IMR-90 (cell line): ENCODE data around the gene MIEF1. TPM values are rescaled to one million over a fixed set of nuclear protein-coding genes. Genes with fewer than 3 reads are reported as not detected.

Source experiments
- ATAC-seq: fragments of 200-7000 bp; cut with Tn5 transposase; 2 replicates; pipeline ENCODE4 v1.9.1; 2020; ENCODE audit warnings: low read depth, mild to moderate bottlenecking, moderate library complexity
- BruUV-seq: library from RNA; stranded (reverse); fragments of 400-500 nt; replicated peaks from 2 replicates; lab custom pipeline; 2021; lab: Mats Ljungman, UMichigan
- CTCF ChIA-PET: fragments of 300-600 bp; formaldehyde crosslinking; extraction: SDS; loops from one replicate; lab custom pipeline; 2021; ENCODE audit warnings: antibody characterized with exemption; lab: Yijun Ruan, JAX
- POLR2A ChIA-PET: fragments of 300-600 bp; sonication (Branson Sonifier 250); formaldehyde crosslinking; loops from one replicate; lab custom pipeline; 2022; ENCODE audit warnings: antibody characterized with exemption; ENCODE audit not compliant: unreplicated experiment; lab: Charles Lee
- DNase-seq: peaks from one replicate; pipeline ENCODE4 v3.0.0; 2013
- H2AFZ ChIP-seq: replicated peaks from 2 replicates; pipeline ENCODE3; 2013; ENCODE audit warnings: low read length, mild to moderate bottlenecking; ENCODE audit not compliant: poor library complexity
- H2AK5ac ChIP-seq: 2 replicates; pipeline ENCODE4 v1.6.1; 2013; ENCODE audit warnings: low read depth, low read length, inconsistent platforms
- H2AK9ac ChIP-seq: replicated peaks from 2 replicates; pipeline ENCODE3; 2013; ENCODE audit warnings: mild to moderate bottlenecking, low read depth, low read length, moderate library complexity; ENCODE audit not compliant: poor library complexity
- H2BK120ac ChIP-seq: 2 replicates; pipeline ENCODE4 v1.6.1; 2013; ENCODE audit warnings: low read depth, low read length, inconsistent platforms
- H2BK15ac ChIP-seq: 3 replicates; pipeline ENCODE4 v1.6.1; 2013; ENCODE audit warnings: low read depth, low read length, inconsistent platforms
- H2BK20ac ChIP-seq: 2 replicates; pipeline ENCODE4 v1.6.1; 2013; ENCODE audit warnings: low read depth, mild to moderate bottlenecking, inconsistent platforms, low read length, moderate library complexity
- H2BK5ac ChIP-seq: 2 replicates; pipeline ENCODE4 v1.6.1; 2013; ENCODE audit warnings: mild to moderate bottlenecking, low read depth, low read length, inconsistent platforms; ENCODE audit not compliant: poor library complexity, severe bottlenecking
- H3K14ac ChIP-seq: replicated peaks from 2 replicates; pipeline ENCODE4 v1.6.1; 2013; ENCODE audit warnings: low read depth, low read length, inconsistent platforms
- H3K18ac ChIP-seq: 2 replicates; pipeline ENCODE4 v1.6.1; 2013; ENCODE audit warnings: low read depth, low read length, control low read depth
- H3K23ac ChIP-seq: 2 replicates; pipeline ENCODE4 v1.6.1; 2013; ENCODE audit warnings: low read depth, low read length, inconsistent platforms
- H3K27ac ChIP-seq: 2 replicates; pipeline ENCODE4 v1.5.1; 2013; ENCODE audit warnings: mild to moderate bottlenecking, control low read depth, low read length; ENCODE audit not compliant: insufficient read depth
- H3K27me3 ChIP-seq: 2 replicates; pipeline ENCODE4 v1.6.1; 2013; ENCODE audit warnings: low read length; ENCODE audit not compliant: control insufficient read depth, insufficient read depth
- H3K36me3 ChIP-seq: 2 replicates; pipeline ENCODE4 v1.6.1; 2013; ENCODE audit warnings: low read length, mixed read lengths; ENCODE audit not compliant: control insufficient read depth, insufficient read depth
- H3K4ac ChIP-seq: 2 replicates; pipeline ENCODE4 v1.6.1; 2013; ENCODE audit warnings: low read depth, low read length, inconsistent platforms
- H3K4me1 ChIP-seq: 2 replicates; pipeline ENCODE4 v1.6.1; 2013; ENCODE audit warnings: low read length, mixed read lengths; ENCODE audit not compliant: control insufficient read depth, insufficient read depth
- H3K4me2 ChIP-seq: 2 replicates; pipeline ENCODE4 v1.6.1; 2013; ENCODE audit warnings: low read depth, mild to moderate bottlenecking, control low read depth, low read length, moderate library complexity
- H3K4me3 ChIP-seq: 2 replicates; pipeline ENCODE4 v1.5.1; 2013; ENCODE audit warnings: low read depth, mild to moderate bottlenecking, control low read depth, low read length, moderate library complexity; ENCODE audit not compliant: insufficient read depth
- H3K56ac ChIP-seq: 2 replicates; pipeline ENCODE4 v1.6.1; 2013; ENCODE audit warnings: low read length, inconsistent platforms; ENCODE audit not compliant: insufficient read depth; ENCODE audit errors: extremely low read depth
- H3K79me1 ChIP-seq, 2 experiments: 2 replicates each; pipeline ENCODE4 v1.6.1; 2013; ENCODE audit warnings: low read length in 2 of 2, inconsistent platforms in 1 of 2, low read depth in 1 of 2
- H3K9ac ChIP-seq: 2 replicates; pipeline ENCODE4 v1.6.1; 2013; ENCODE audit warnings: low read depth, low read length, control low read depth
- H3K9me1 ChIP-seq: 2 replicates; pipeline ENCODE4 v1.6.1; 2013; ENCODE audit warnings: low read length, inconsistent platforms; ENCODE audit not compliant: insufficient read depth
- H3K9me3 ChIP-seq: 2 replicates; pipeline ENCODE4 v1.6.1; 2013; ENCODE audit warnings: low read length; ENCODE audit not compliant: control insufficient read depth, insufficient read depth
- H4K20me1 ChIP-seq: 2 replicates; pipeline ENCODE4 v1.6.1; 2013; ENCODE audit warnings: low read length, inconsistent platforms; ENCODE audit not compliant: insufficient read depth
- H4K5ac ChIP-seq: 2 replicates; pipeline ENCODE4 v1.6.1; 2013; ENCODE audit warnings: mild to moderate bottlenecking, low read depth, low read length, control low read depth
- H4K8ac ChIP-seq, 2 experiments: 2 replicates each; pipeline ENCODE4 v1.6.1; 2013; ENCODE audit warnings: low read depth in 2 of 2, low read length in 2 of 2, control low read depth in 1 of 2, inconsistent platforms in 1 of 2
- H4K91ac ChIP-seq: 2 replicates; pipeline ENCODE4 v1.6.1; 2013; ENCODE audit warnings: low read depth, low read length, inconsistent platforms; ENCODE audit not compliant: insufficient read depth
- CEBPB ChIP-seq: IDR thresholded peaks from 2 replicates; pipeline ENCODE4 v1.6.1; 2012; ENCODE audit warnings: low read depth, low read length, improper control_type of control experiment
- CHD1 ChIP-seq: IDR thresholded peaks from 2 replicates; pipeline ENCODE4 v1.6.1; 2012; ENCODE audit warnings: low read depth, low read length, improper control_type of control experiment
- POLR2A ChIP-seq: IDR thresholded peaks from 2 replicates; pipeline ENCODE4 v1.6.1; 2012; ENCODE audit warnings: mild to moderate bottlenecking, low read depth, low read length
- WGBS, 2 experiments: methylation state at CpG; one replicate each; pipeline versions ENCODE4 v1.1.5 to v1.1.7; 2013; ENCODE audit warnings: missing lambda C conversion rate in 2 of 2; ENCODE audit not compliant: insufficient read length in 1 of 2; ENCODE audit errors: extremely low coverage in 2 of 2; 5-methylcytosine and 5-hydroxymethylcytosine counted together
- dilution Hi-C: fragments of 300-500 bp; cut with HindIII; formaldehyde crosslinking; loops from one replicate; pipeline ENCODE4 v1.14.3; 2018; ENCODE audit warnings: low sequenced_read_pairs; ENCODE audit not compliant: unreplicated experiment
- in situ Hi-C: fragments of 300-500 bp; cut with MboI; formaldehyde crosslinking; loops from 3 replicates; pipeline ENCODE4 v1.14.3; 2019; ENCODE audit warnings: low sequenced_read_pairs, inconsistent platforms, mixed read lengths
- intact Hi-C: fragments of 100-400 bp; cut with micrococcal nuclease; formaldehyde crosslinking; loops from 2 replicates; pipeline ENCODE4 v1.10.0; 2022
- polyA plus RNA-seq, 3 experiments: library from polyadenylated mRNA; depleted of rRNA; stranded (reverse); fragments of >200 nt; gene quantifications; 2 replicates each; pipeline ENCODE4 v1.2.3, GENCODE V29; 2012; ENCODE audit warnings: low replicate concordance in 1 of 3
- total RNA-seq: library from RNA; depleted of rRNA; stranded (reverse); fragments of >200 nt; gene quantifications from 2 replicates; pipeline ENCODE4 v1.2.3, GENCODE V29; 2012
- TF ChIP-seq, protein P1 (sequence below): fragments of 150-350 bp; IDR thresholded peaks from 2 replicates; pipeline ENCODE4 v1.6.1; 2016; ENCODE audit warnings: low read depth, mild to moderate bottlenecking, low read length, moderate library complexity, borderline replicate concordance

The MIEF1 gene
- total and polyA plus RNA-seq, 2 of the 4 experiments (the other 2 are of a cell fraction) = 9.7 to 16.9 TPM

GRCh38 chr22:39468487-39469325, 33.4 kb upstream of the MIEF1 start (continued):
- no peak for TF ChIP-seq POLR2A

DNA sequence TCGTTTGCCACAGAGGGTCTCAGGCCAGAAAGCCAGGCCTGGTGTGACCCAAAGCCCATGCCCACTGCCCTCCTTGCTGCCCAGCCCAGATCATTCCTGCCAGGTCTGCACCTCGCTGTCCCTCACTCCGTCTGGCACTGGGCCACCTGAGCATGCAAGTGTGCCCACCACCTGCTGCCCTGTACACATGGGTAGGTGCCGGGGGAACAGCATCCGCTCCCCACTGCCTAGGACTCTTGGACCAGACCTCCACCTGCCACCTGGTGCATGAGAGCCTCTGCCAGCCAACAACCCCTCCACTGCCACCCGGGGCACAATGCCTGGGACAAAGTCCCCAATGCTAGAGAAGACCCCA, 32.8 kb upstream of the MIEF1 start:
- Histone ChIP-seq H4K20me1 (no peaks in the 10 kb centered on the region), H3K56ac (no peak overlapping the region), H3K27me3 (no peaks in the 10 kb centered on the region; the same call in 1 of the 2 replicates), H4K91ac (no peak overlapping the region), H4K8ac (no peak overlapping the region), H3K23ac (no peak overlapping the region), H3K79me1 (no peaks in the 10 kb centered on the region), H2AK9ac (peak overlapping the region; percentile 10), H3K9ac (no peak overlapping the region), H2BK20ac (no peak overlapping the region), H2BK120ac (no peak overlapping the region), H3K4me1 (peaks cover 28% of the 10 kb centered on the region), H3K14ac (no peak overlapping the region), H2AK5ac (no peak overlapping the region), H3K36me3 (no peaks in the 10 kb centered on the region), H2AFZ (no peak overlapping the region), H4K5ac (no peak overlapping the region), H3K9me1 (peaks cover 16% of the 10 kb centered on the region), H3K27ac (no peak overlapping the region), H3K4me2 (no peak overlapping the region), H2BK5ac (no peak overlapping the region), H3K4ac (no peak overlapping the region), H2BK15ac (no peak overlapping the region), H3K9me3 (no peaks in the 10 kb centered on the region), H3K18ac (no peak overlapping the region), H3K4me3 (no peak overlapping the region)
- TF ChIP-seq POLR2A (no peak), CHD1 (no peak), CEBPB (no peak)
- TF ChIP-seq, protein P1, sequence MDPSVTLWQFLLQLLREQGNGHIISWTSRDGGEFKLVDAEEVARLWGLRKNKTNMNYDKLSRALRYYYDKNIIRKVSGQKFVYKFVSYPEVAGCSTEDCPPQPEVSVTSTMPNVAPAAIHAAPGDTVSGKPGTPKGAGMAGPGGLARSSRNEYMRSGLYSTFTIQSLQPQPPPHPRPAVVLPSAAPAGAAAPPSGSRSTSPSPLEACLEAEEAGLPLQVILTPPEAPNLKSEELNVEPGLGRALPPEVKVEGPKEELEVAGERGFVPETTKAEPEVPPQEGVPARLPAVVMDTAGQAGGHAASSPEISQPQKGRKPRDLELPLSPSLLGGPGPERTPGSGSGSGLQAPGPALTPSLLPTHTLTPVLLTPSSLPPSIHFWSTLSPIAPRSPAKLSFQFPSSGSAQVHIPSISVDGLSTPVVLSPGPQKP = no peak
- in situ Hi-C loops (no loop called here), dilution Hi-C loops (no loop called here), intact Hi-C loops (no loop called here)
- POLR2A ChIA-PET = no interaction called here
- CTCF ChIA-PET = no interaction called here
- WGBS, 2 experiments = 93% methylated on average over 3 of the region's 6 CpGs; no CpG with 5 or more reads in 1 of the 2 experiments
- DNase-seq (no peak), ATAC-seq (no peak)
- no TSS peak for BruUV-seq
